Upper lobe of left lung (tissue), 6 donors: ENCODE data around the gene STIP1. TPM values are rescaled to one million over a fixed set of nuclear protein-coding genes. Genes with fewer than 3 reads are reported as not detected.
A peak's percentile ranks its signal among the peaks of the same experiment; 100 is the strongest.

Experiments
- ATAC-seq, 2 donors: fragments of 200-7000 bp; cut with Tn5 transposase; one replicate each; pipeline ENCODE4 v1.9.1; 2022; ENCODE audit warnings: mild to moderate bottlenecking in 2 of 2, moderate library complexity in 2 of 2; ENCODE audit not compliant: low FRiP score in 2 of 2
- DNase-seq, 2 donors: peaks; one replicate each; pipeline ENCODE4 v3.0.0-alpha.2; 2019 to 2020
- H3K27ac ChIP-seq, 4 donors: fragments of 200-600 bp; sonication (generic); one replicate each; pipeline ENCODE4 v1.5.1; 2016 to 2019
- H3K27me3 ChIP-seq, 4 donors: fragments of 200-600 bp; sonication (generic); one replicate each; pipeline ENCODE4 v1.5.1; 2017 to 2019
- H3K36me3 ChIP-seq, 4 donors: fragments of 200-600 bp; sonication (generic); one replicate each; pipeline ENCODE4 v1.5.1; 2016 to 2019
- H3K4me1 ChIP-seq, 4 donors: fragments of 200-600 bp; sonication (generic); one replicate each; pipeline ENCODE4 v1.5.1; 2018 to 2019
- H3K4me3 ChIP-seq, 4 donors: fragments of 200-600 bp; sonication (generic); one replicate each; pipeline ENCODE4 v1.5.1; 2017 to 2019; ENCODE audit warnings: mild to moderate bottlenecking in 2 of 4, moderate library complexity in 1 of 4
- H3K9me3 ChIP-seq, 4 donors: fragments of 200-600 bp; sonication (generic); one replicate each; pipeline ENCODE4 v1.5.1; 2018 to 2019
- CTCF ChIP-seq, 6 experiments: fragments of 450-650 bp in 4 of 6; fragments of 200-600 bp in 2 of 6; sonication (generic) in 2 of 6; IDR thresholded peaks; one replicate each; pipeline ENCODE4 v1.5.1; 2016 to 2019; ENCODE audit warnings: antibody characterized with exemption in 6 of 6
- EP300 ChIP-seq, 4 donors: sonication (generic); formaldehyde crosslinking; IDR thresholded peaks; one replicate each; pipeline ENCODE4 v1.5.1; 2017; ENCODE audit warnings: antibody characterized with exemption in 4 of 4, control low read depth in 2 of 4
- POLR2A ChIP-seq, 4 donors: fragments of 450-650 bp; IDR thresholded peaks; one replicate each; pipeline ENCODE4 v1.5.1; 2016 to 2017; ENCODE audit warnings: antibody characterized with exemption in 4 of 4, mild to moderate bottlenecking in 2 of 4
- POLR2AphosphoS5 ChIP-seq, 2 donors: sonication (generic); formaldehyde crosslinking; IDR thresholded peaks; one replicate each; pipeline ENCODE4 v1.5.1; 2017; ENCODE audit warnings: antibody characterized with exemption in 2 of 2
- WGBS, 2 donors: methylation state at CpG; one replicate each; pipeline ENCODE4 v1.1.5; 2017 to 2018; 5-methylcytosine and 5-hydroxymethylcytosine counted together
- total RNA-seq, 6 donors: library from RNA; depleted of rRNA in 4 of 6; stranded (reverse); fragments of >200 nt in 4 of 6; gene quantifications; one replicate each; pipeline versions ENCODE4 v1.1.0 to v1.2.1, GENCODE V29; 2016 to 2021
- donor health status: DM: no; HTN: no; CAD: no; lungs with moderate emphysema.
- donor health status: DM: no; HTN: yes; CAD: no; lungs with severe emphysema.

STIP1 gene
- total RNA-seq, 6 donors from 2014 or later, result 37.8 to 132 (median 82.6) TPM

- H3K4me1 ChIP-seq, result peaks cover 26 to 36% (median 29%) of the 10 kb centered on the region in 4 donors
- DNase-seq (peak in 1 of 2 donors; percentile 46), ATAC-seq (no peak)
- H3K36me3 ChIP-seq, result peaks cover 4 to 38% (median 31%) of the 10 kb centered on the region in 4 donors
- H3K27ac ChIP-seq, result peak overlapping the region in 1 of 4 donors; percentile 89
- H3K27me3 ChIP-seq, result no peaks in the 10 kb centered on the region
- no peak for TF ChIP-seq POLR2A (IDR thresholded peaks at IDR 0.05)
- TF ChIP-seq CTCF (IDR thresholded peaks at IDR 0.05), result no peak
- TF ChIP-seq EP300 (IDR thresholded peaks at IDR 0.05), result no peak
- no peak for TF ChIP-seq POLR2AphosphoS5 (IDR thresholded peaks at IDR 0.05)
- no peaks in the 10 kb centered on the region for H3K9me3 ChIP-seq
- 89 to 91% methylated on average over 15 to 17 of the region's 17 CpGs for WGBS, 2 donors
- no peak overlapping the region for H3K4me3 ChIP-seq
Observed at GRCh38 chr11:64224151-64224890, 38.4 kb downstream of the STIP1 start.

GRCh38 chr11:64224891-64225607 is 39.1 kb downstream of the STIP1 start:
- DNase-seq (peak in 1 of 2 donors; percentile 46), ATAC-seq (no peak)
- Histone ChIP-seq H3K4me1 (peaks cover 34 to 43% (median 36%) of the 10 kb centered on the region in 4 donors), H3K27ac (peak overlapping the region; percentile 83 to 96 (median 92)), H3K36me3 (peaks cover 4 to 31% (median 24%) of the 10 kb centered on the region in 4 donors), H3K4me3 (peak overlapping the region in 3 of 4 donors; percentile 62 to 76 (median 72)), H3K27me3 (no peaks in the 10 kb centered on the region), H3K9me3 (no peaks in the 10 kb centered on the region)
- WGBS, 2 donors, result 67 to 81% methylated on average over 7 to 19 of the region's 22 CpGs
- TF ChIP-seq POLR2A (IDR thresholded peaks at IDR 0.05) (no peak), EP300 (IDR thresholded peaks at IDR 0.05) (no peak), POLR2AphosphoS5 (IDR thresholded peaks at IDR 0.05) (no peak), CTCF (IDR thresholded peaks at IDR 0.05) (no peak)

- Histone ChIP-seq H3K27me3 (no peaks in the 10 kb centered on the region), H3K4me3 (peak within 1 kb of the TSS; percentile 44 to 76 (median 67)), H3K36me3 (peaks cover 0 to 23% (median 16%) of the 10 kb centered on the region in 4 donors), H3K4me1 (peaks cover 35 to 47% (median 36%) of the 10 kb centered on the region in 4 donors), H3K27ac (peak within 1 kb of the TSS; percentile 83 to 96 (median 92)), H3K9me3 (no peaks in the 10 kb centered on the region)
- ATAC-seq, result peak; percentile 92 to 94
- DNase-seq, result peak; percentile 93 to 98
- TF ChIP-seq EP300 (IDR thresholded peaks at IDR 0.05), result no peak
- peak; percentile 90 to 92 for TF ChIP-seq POLR2AphosphoS5 (IDR thresholded peaks at IDR 0.05)
- peak in 4 of 6 experiments; percentile 7 to 35 (median 25) for TF ChIP-seq CTCF (IDR thresholded peaks at IDR 0.05)
- peak in 3 of 4 donors; percentile 61 to 93 (median 75) for TF ChIP-seq POLR2A (IDR thresholded peaks at IDR 0.05)
- WGBS, 2 donors, result 1 to 2% methylated on average over 20 to 28 of the region's 54 CpGs
Observed at GRCh38 chr11:64225608-64226506, 39.9 kb downstream of the STIP1 start, which contains the start of the genes NUDT22 and TRPT1. Gene NUDT22, plus strand, starts transcription at chr11:64226274. Its CDS starts 379 bp downstream, at chr11:64226653. Gene TRPT1, minus strand, starts transcription at chr11:64226186. Its CDS starts 326 bp downstream, at chr11:64225860.

GRCh38 chr11:64226507-64227051 is 40.6 kb downstream of the STIP1 start:
- H3K4me3 ChIP-seq, result peak overlapping the region; percentile 44 to 76 (median 67)
- peaks cover 0 to 16% (median 11%) of the 10 kb centered on the region in 4 donors for H3K36me3 ChIP-seq
- TF ChIP-seq CTCF (IDR thresholded peaks at IDR 0.05) (no peak), POLR2AphosphoS5 (IDR thresholded peaks at IDR 0.05) (peak in 1 of 2 donors; percentile 33)
- ATAC-seq (peak; percentile 50 to 55), DNase-seq (peak; percentile 86 to 88)
- WGBS, 2 donors, result 0% methylated on average over 2 of the region's 26 CpGs; no CpG with 5 or more reads in 1 of the 2 donors
- no peaks in the 10 kb centered on the region for H3K27me3 ChIP-seq
- peaks cover 42 to 54% (median 44%) of the 10 kb centered on the region in 4 donors for H3K4me1 ChIP-seq
- H3K27ac ChIP-seq, result peak overlapping the region; percentile 83 to 96 (median 92)
- H3K9me3 ChIP-seq, result no peaks in the 10 kb centered on the region
